Sigmoid colon (tissue), 4 donors: Measurements from ENCODE around the gene HIRA.

Source experiments
- CTCF ChIP-seq, 4 experiments: fragments of 450-650 bp in 3 of 4; fragments of 200-600 bp in 1 of 4; IDR thresholded peaks; one replicate each; pipeline ENCODE4 v1.5.1; 2016 to 2019; ENCODE audit warnings: antibody characterized with exemption in 4 of 4, mild to moderate bottlenecking in 3 of 4, moderate library complexity in 2 of 4
- POLR2A ChIP-seq, 2 donors: fragments of 450-650 bp; IDR thresholded peaks; one replicate each; pipeline ENCODE4 v1.6.1; 2016; ENCODE audit warnings: antibody characterized with exemption in 2 of 2, mild to moderate bottlenecking in 2 of 2, moderate library complexity in 2 of 2
- POLR2AphosphoS5 ChIP-seq, 4 donors: sonication (generic); formaldehyde crosslinking; IDR thresholded peaks; one replicate each; pipeline ENCODE4 v1.6.1; 2017; ENCODE audit warnings: antibody characterized with exemption in 4 of 4

DNA sequence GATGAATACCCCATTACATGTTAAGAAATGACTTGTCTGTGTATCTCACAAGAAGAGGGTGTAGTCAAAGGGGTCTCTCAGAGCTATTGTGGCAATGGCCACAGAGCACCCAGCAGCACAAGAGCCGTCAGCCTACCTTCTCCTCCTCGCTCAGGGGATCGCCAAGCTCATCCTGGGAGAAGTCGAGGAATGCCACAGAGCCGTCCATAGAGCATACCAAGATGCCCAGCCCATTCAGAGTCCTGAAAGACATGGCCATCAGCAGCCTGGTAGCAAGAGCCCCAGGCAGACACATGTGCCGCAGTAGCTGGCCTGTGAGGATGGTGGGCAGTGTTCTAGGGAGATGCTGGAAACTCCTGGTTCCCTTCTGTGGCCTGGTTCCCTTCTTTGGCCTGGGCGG lies 44.0 kb downstream of the HIRA start:
- no peak for TF ChIP-seq CTCF (IDR thresholded peaks at IDR 0.05)
- no peak for TF ChIP-seq POLR2A (IDR thresholded peaks at IDR 0.05)
- no peak for TF ChIP-seq POLR2AphosphoS5 (IDR thresholded peaks at IDR 0.05)
